Measurements from ENCODE around the gene SFSWAP.
"Not testable (repeated sequence)": the region's sequence is repeated elsewhere in the genome, so short reads cannot be mapped to it uniquely, and the experiment has no call there.

SFSWAP gene

DNA sequence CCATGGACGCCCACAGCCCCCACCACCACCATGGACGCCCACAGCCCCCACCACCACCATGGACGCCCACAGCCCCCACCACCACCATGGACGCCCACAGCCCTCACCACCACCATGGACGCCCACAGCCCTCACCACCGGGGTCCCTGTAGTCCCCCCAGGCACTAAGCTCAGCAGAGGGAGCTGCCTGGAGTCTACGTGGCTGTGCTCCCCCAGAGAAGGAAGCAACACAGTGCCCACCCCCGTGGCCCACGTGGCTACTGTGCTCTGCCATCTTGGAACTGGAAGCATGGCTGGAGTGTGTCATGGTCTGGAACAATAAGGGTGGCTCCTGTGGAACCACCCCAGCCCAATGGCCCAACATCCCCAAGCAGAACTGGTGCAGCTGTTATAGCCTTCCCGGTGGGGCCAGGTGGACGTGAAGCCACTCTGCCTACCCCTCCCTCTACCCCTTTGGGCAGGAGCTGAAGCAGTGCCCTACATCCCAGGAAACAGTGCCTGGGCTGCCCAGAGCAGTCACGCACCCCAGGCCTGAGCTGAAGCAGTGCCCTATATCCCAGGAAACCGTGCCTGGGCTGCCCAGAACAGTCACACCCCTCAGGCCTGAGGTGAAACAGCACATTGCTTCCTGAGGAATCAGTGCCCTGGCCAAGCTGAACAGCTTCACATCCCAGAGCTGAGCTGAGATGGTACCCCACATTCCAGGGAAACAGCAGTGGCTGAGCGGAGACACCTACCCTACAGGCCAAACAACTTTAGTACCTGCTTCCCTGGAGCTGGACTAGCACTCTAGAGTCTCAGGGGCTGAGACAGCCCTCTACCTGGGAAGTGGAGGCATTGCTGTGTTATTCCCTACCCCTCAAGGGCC, 9.0 kb upstream of the SFSWAP start:
- TF ChIP-seq, protein P1, sequence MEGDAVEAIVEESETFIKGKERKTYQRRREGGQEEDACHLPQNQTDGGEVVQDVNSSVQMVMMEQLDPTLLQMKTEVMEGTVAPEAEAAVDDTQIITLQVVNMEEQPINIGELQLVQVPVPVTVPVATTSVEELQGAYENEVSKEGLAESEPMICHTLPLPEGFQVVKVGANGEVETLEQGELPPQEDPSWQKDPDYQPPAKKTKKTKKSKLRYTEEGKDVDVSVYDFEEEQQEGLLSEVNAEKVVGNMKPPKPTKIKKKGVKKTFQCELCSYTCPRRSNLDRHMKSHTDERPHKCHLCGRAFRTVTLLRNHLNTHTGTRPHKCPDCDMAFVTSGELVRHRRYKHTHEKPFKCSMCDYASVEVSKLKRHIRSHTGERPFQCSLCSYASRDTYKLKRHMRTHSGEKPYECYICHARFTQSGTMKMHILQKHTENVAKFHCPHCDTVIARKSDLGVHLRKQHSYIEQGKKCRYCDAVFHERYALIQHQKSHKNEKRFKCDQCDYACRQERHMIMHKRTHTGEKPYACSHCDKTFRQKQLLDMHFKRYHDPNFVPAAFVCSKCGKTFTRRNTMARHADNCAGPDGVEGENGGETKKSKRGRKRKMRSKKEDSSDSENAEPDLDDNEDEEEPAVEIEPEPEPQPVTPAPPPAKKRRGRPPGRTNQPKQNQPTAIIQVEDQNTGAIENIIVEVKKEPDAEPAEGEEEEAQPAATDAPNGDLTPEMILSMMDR (IDR thresholded peaks at IDR 0.05; ENCODE audit: low read length, missing control alignments): no peak
- H3K4me3 ChIP-seq (replicated peaks; ENCODE audit: low read depth, low read length): no peak overlapping the region
- no peak for DNase-seq (ENCODE audit: low read depth)

DNA sequence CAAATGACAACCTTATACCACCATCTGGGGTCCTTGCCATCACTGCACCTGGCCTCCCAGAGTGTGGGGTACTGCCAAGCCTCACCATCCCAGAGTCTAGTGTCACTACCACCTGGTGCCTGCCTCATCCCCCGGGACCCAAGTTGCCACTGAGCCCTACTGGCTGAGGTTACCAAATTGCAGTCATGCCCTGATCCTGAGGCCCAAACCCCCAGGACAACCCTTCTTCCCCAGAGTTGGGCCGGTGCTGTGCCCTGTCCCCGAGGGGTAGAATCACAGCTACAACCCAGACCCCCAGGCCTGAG, 8.4 kb upstream of the SFSWAP start:
- TF ChIP-seq, protein P1 (IDR thresholded peaks at IDR 0.05; ENCODE audit: low read length, missing control alignments): no peak
- DNase-seq (ENCODE audit: low read depth): no peak
- no peak overlapping the region for H3K4me3 ChIP-seq (replicated peaks; ENCODE audit: low read depth, low read length)

DNA sequence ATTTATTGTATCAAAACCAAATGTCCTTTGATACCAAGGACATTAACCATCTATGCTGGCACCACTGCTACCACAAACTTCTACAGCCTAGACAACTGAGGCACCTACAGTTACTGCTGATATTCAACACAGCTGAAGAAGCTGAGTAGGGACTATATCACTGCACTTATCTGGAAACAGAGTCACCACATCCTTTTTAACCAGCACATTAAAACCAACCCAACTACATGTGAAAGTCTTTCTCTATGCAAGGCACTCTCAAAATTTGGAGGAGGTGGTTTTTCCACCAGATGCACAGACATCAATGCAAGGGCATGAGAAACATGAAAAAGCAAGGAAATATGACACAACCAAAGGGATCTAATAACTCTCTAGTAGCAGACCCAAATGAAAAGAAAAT, 7.7 kb upstream of the SFSWAP start:
- TF ChIP-seq, protein P1 (IDR thresholded peaks at IDR 0.05; ENCODE audit: low read length, missing control alignments): no peak
- DNase-seq (ENCODE audit: low read depth): no peak
- H3K4me3 ChIP-seq (replicated peaks; ENCODE audit: low read depth, low read length): no peak overlapping the region

DNA sequence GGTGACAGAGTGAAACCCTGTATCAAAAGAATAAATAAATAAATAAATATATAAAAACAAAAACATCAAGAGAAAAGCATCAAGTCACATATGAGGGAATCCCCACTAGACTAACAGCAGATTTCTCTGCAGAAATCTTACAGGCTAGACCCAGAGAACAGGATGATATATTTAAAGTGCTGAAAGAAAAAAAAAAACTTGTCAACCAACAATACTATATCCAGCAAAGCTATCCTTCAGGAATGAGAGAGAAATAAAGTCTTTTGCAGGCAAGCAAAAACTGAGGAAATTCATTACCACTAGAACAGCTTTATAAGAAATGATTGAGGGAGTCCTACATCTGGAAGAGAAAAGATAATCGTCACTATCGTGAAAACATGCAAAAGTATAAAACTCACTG, 6.4 kb upstream of the SFSWAP start:
- no peak for DNase-seq (ENCODE audit: low read depth)
- no peak overlapping the region for H3K4me3 ChIP-seq (replicated peaks; ENCODE audit: low read depth, low read length)
- TF ChIP-seq, protein P1 (IDR thresholded peaks at IDR 0.05; ENCODE audit: low read length, missing control alignments): no peak

DNA sequence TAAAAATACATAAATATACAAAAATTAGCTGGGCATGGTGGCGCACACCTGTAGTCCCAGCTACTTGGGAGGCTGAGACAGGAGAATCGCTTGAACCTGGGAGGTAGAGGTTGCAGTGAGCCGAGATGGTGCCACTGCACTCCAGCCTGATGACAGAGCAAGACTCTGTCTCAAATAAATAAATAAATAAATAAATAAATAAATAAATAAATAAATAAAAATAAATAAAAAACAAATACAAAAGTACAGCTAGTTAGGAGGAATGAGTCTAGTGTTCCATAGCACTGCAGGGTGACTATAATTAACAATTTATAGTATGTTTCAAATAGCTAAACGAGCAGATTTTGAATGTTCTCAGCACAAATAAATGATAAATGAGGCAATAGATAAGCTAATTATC, 4.2 kb upstream of the SFSWAP start:
- not testable (repeated sequence) for H3K4me3 ChIP-seq (replicated peaks; ENCODE audit: low read depth, low read length); DNase-seq (ENCODE audit: low read depth)

DNA sequence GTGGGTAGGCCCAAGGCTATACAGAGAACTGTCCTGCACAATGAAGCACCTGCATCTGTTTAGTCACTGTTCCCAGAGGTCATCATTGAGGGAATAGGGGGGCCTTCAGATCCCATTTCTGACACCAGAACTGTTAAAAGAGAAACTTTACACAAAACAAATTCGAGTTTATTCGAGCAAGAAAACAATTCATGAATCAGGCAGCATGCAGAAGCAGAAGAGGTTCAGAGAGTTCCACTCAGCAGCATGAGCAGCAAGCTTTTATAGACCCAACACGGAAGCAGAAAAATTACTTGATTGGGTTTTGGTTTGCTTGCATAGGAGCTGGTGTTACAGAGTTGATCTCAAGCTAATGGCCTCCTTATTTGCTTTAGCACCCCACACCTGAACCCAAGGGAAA, 1.7 kb upstream of the SFSWAP start:
- no peak for DNase-seq (ENCODE audit: low read depth)
- no peak overlapping the region for H3K4me3 ChIP-seq (replicated peaks; ENCODE audit: low read depth, low read length)
- TF ChIP-seq, protein P1 (IDR thresholded peaks at IDR 0.05; ENCODE audit: low read length, missing control alignments): no peak

DNA sequence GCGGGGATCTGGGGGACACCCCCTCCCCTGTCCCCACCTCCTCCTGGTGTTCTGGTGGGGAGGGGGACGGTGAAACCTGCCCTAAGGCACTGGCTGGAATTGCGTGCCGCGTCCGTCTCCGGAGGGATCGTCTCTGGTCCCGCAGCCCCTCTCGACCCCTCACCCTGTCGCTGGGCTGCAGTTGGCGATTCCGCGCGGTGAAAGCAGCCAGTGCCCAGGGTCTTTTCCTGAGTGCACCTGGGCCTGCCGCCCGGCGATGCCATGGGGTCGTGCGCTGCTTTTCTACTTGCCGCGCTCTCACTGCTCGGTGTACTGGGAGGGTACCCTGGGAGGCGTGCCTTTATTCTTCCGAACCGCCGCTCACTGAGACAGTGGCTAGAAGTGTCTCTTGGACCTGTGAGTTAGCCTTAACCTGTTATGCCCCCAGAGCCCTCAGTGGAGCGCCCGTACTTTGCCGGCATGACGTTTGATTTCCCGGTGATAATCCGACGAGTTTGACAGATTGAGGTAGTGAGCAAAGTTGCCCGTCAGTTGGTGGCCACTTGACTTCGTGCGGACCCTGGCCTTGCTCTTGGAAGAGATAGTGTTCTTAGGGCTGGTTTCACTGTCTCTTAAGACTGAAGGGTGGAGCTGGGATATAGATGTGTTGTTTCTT, 788 bp downstream of the SFSWAP start:
- no peak for DNase-seq (ENCODE audit: low read depth)
- TF ChIP-seq, protein P1 (IDR thresholded peaks at IDR 0.05; ENCODE audit: low read length, missing control alignments): no peak
- peak overlapping the region; percentile 99 for H3K4me3 ChIP-seq (replicated peaks; ENCODE audit: low read depth, low read length)

All from fibroblast of pulmonary artery (primary cell).